ENCODE results near the gene B3GNT2.

Gene B3GNT2

GRCh38 chr2:62201307-62201706 lies 5.4 kb downstream of the B3GNT2 start:
- no peak for FAIRE-seq
- TF ChIP-seq, protein P1, sequence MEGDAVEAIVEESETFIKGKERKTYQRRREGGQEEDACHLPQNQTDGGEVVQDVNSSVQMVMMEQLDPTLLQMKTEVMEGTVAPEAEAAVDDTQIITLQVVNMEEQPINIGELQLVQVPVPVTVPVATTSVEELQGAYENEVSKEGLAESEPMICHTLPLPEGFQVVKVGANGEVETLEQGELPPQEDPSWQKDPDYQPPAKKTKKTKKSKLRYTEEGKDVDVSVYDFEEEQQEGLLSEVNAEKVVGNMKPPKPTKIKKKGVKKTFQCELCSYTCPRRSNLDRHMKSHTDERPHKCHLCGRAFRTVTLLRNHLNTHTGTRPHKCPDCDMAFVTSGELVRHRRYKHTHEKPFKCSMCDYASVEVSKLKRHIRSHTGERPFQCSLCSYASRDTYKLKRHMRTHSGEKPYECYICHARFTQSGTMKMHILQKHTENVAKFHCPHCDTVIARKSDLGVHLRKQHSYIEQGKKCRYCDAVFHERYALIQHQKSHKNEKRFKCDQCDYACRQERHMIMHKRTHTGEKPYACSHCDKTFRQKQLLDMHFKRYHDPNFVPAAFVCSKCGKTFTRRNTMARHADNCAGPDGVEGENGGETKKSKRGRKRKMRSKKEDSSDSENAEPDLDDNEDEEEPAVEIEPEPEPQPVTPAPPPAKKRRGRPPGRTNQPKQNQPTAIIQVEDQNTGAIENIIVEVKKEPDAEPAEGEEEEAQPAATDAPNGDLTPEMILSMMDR (IDR thresholded peaks at IDR 0.05; ENCODE audit: insufficient read depth, missing control alignments), result no peak

GRCh38 chr2:62202019-62202722 lies 6.3 kb downstream of the B3GNT2 start:
- no peak for FAIRE-seq
- DNase-seq (ENCODE audit: insufficient read length, low spot score), result no peak
- TF ChIP-seq, protein P1 (IDR thresholded peaks at IDR 0.05; ENCODE audit: insufficient read depth, missing control alignments), result no peak

More at GRCh38 chr2:62201307-62201706, 5.4 kb downstream of the B3GNT2 start:
- DNase-seq (ENCODE audit: insufficient read length, low spot score), result no peak

DNA sequence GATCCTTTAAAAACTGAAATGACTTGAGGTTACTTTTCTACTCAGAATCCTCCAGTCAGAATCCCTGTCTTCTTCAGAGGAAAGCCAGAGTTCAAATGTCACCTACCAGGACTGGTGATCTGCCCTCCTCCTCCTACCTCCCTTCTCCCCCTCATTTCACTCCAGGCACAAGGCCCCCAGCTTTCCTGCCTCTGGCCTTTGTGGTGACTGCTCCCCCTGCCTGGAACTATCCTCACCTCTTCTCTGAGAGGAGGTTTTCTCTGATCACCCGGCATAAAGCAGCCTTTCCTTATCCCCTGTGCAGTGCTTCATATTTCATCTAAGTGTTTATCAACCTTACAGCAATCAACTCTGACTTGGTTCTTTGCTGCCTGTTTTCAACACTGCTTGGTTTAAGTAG lies 6.8 kb downstream of the B3GNT2 start:
- DNase-seq (ENCODE audit: insufficient read length, low spot score), result no peak
- no peak for FAIRE-seq
- TF ChIP-seq, protein P1 (IDR thresholded peaks at IDR 0.05; ENCODE audit: insufficient read depth, missing control alignments), result no peak

DNA sequence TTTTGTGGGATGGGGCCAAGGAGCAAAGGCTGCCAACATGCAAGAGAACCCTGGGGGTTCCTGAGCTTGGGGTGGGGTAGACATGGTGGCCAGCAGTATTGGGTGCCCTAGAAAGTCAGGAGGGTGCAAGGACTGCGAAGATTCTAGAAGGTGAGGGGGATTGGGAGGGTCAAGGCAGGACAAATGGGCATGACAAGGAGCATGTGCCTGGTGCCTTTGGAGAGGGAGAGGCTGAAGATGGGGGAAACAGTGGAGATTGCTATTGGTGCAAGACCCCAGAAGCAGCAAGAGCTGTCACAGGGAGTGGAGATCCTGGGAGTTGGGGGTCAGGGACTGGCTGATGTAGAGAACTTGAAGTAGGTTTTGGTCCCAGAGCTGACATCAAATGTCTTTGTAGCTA lies 7.5 kb downstream of the B3GNT2 start:
- TF ChIP-seq, protein P1 (IDR thresholded peaks at IDR 0.05; ENCODE audit: insufficient read depth, missing control alignments), result no peak
- DNase-seq (ENCODE audit: insufficient read length, low spot score), result no peak
- no peak for FAIRE-seq

GRCh38 chr2:62204998-62205496 lies 9.1 kb downstream of the B3GNT2 start:
- DNase-seq (ENCODE audit: insufficient read length, low spot score), result no peak
- TF ChIP-seq, protein P1 (IDR thresholded peaks at IDR 0.05; ENCODE audit: insufficient read depth, missing control alignments), result no peak

GRCh38 chr2:62205554-62205953 lies 9.6 kb downstream of the B3GNT2 start:
- no peak for DNase-seq (ENCODE audit: insufficient read length, low spot score)
- FAIRE-seq, result no peak
- TF ChIP-seq, protein P1 (IDR thresholded peaks at IDR 0.05; ENCODE audit: insufficient read depth, missing control alignments), result no peak

More at GRCh38 chr2:62204998-62205496, 9.1 kb downstream of the B3GNT2 start:
- no peak for FAIRE-seq

- TF ChIP-seq, protein P1 (IDR thresholded peaks at IDR 0.05; ENCODE audit: insufficient read depth, missing control alignments), result no peak
- DNase-seq (ENCODE audit: insufficient read length, low spot score) (no peak), FAIRE-seq (no peak)
These were observed 10.1 kb downstream of the B3GNT2 start for GRCh38 chr2:62206024-62206423.

Data from D721Med (cell line).